ENCODE results near the gene NKD2. TPM values are rescaled to one million over a fixed set of nuclear protein-coding genes. Genes with fewer than 3 reads are reported as not detected.

NKD2 gene
- total RNA-seq, 1 experiment from 2014 or later, result 12.8 TPM

DNA sequence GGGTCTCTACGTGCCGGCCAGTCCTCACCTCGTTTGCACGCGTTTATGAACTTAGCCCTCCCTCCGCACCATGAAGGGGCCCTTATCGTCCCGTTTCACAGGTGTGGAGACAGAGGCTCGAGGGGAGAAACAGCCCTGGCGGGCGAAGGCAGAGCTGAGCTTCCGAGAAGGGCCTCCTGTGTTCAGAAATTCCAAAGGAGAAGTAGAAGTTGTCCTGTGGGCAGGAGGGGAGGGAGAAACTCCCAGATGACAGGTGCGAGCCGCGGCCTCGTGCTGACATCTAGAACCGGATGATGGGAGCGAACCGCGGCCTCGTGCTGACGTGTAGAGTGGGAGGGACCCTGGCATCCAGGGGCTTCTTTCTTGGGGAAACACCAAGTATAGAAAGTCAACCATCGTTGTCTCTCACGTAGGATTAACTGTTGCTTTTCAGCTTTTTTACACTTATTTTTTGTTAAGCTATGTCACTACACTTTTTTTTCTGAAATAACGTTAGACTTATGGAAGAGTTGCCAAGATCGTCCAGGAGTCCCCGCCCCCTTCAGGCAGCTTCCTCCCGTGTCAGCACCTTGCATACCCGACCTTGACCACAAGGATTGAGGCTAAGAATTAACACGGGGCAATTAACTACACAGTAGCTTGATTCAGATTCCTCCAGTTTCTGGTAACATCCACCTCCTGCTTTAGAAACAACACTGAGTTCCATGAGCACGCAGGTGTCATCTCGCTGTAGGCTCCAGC, 42.8 kb upstream of the NKD2 start:
- H3K4me3 Mint-ChIP-seq, result no peak overlapping the region
- no peaks in the 10 kb centered on the region; the same call in 1 of the 2 replicates for H3K27me3 Mint-ChIP-seq (ENCODE audit: low read depth)
- H3K36me3 Mint-ChIP-seq, result no peaks in the 10 kb centered on the region
- no peak for TF ChIP-seq OVOL2 (CRISPR knock-in tag; IDR thresholded peaks at IDR 0.05; ENCODE audit: borderline replicate concordance)
- TF ChIP-seq TEAD1 (CRISPR knock-in tag; IDR thresholded peaks at IDR 0.05), result no peak
- TF ChIP-seq, protein P1, sequence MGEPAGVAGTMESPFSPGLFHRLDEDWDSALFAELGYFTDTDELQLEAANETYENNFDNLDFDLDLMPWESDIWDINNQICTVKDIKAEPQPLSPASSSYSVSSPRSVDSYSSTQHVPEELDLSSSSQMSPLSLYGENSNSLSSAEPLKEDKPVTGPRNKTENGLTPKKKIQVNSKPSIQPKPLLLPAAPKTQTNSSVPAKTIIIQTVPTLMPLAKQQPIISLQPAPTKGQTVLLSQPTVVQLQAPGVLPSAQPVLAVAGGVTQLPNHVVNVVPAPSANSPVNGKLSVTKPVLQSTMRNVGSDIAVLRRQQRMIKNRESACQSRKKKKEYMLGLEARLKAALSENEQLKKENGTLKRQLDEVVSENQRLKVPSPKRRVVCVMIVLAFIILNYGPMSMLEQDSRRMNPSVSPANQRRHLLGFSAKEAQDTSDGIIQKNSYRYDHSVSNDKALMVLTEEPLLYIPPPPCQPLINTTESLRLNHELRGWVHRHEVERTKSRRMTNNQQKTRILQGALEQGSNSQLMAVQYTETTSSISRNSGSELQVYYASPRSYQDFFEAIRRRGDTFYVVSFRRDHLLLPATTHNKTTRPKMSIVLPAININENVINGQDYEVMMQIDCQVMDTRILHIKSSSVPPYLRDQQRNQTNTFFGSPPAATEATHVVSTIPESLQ (CRISPR knock-in tag; IDR thresholded peaks at IDR 0.05), result no peak
- TF ChIP-seq, protein P2, sequence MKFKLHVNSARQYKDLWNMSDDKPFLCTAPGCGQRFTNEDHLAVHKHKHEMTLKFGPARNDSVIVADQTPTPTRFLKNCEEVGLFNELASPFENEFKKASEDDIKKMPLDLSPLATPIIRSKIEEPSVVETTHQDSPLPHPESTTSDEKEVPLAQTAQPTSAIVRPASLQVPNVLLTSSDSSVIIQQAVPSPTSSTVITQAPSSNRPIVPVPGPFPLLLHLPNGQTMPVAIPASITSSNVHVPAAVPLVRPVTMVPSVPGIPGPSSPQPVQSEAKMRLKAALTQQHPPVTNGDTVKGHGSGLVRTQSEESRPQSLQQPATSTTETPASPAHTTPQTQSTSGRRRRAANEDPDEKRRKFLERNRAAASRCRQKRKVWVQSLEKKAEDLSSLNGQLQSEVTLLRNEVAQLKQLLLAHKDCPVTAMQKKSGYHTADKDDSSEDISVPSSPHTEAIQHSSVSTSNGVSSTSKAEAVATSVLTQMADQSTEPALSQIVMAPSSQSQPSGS (CRISPR knock-in tag; IDR thresholded peaks at IDR 0.05; ENCODE audit: borderline replicate concordance, low read depth), result no peak
- TF ChIP-seq SMAD3 (CRISPR knock-in tag; IDR thresholded peaks at IDR 0.05; ENCODE audit: borderline replicate concordance), result no peak
- no peak for TF ChIP-seq NFATC4 (CRISPR knock-in tag; IDR thresholded peaks at IDR 0.05)
- no peak for TF ChIP-seq NFYB (CRISPR knock-in tag; conservative IDR thresholded peaks at IDR 0.05; ENCODE audit: low read depth)
- TF ChIP-seq, protein P3, sequence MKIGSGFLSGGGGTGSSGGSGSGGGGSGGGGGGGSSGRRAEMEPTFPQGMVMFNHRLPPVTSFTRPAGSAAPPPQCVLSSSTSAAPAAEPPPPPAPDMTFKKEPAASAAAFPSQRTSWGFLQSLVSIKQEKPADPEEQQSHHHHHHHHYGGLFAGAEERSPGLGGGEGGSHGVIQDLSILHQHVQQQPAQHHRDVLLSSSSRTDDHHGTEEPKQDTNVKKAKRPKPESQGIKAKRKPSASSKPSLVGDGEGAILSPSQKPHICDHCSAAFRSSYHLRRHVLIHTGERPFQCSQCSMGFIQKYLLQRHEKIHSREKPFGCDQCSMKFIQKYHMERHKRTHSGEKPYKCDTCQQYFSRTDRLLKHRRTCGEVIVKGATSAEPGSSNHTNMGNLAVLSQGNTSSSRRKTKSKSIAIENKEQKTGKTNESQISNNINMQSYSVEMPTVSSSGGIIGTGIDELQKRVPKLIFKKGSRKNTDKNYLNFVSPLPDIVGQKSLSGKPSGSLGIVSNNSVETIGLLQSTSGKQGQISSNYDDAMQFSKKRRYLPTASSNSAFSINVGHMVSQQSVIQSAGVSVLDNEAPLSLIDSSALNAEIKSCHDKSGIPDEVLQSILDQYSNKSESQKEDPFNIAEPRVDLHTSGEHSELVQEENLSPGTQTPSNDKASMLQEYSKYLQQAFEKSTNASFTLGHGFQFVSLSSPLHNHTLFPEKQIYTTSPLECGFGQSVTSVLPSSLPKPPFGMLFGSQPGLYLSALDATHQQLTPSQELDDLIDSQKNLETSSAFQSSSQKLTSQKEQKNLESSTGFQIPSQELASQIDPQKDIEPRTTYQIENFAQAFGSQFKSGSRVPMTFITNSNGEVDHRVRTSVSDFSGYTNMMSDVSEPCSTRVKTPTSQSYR (CRISPR knock-in tag; IDR thresholded peaks at IDR 0.05), result no peak
- no peak for TF ChIP-seq NR1H2 (CRISPR knock-in tag; IDR thresholded peaks at IDR 0.05)
- H3K4me1 Mint-ChIP-seq, result no peaks in the 10 kb centered on the region
- DNase-seq (ENCODE audit: low spot score) (no peak), ATAC-seq (peak; percentile 47; the same call in 1 of the 2 replicates)
- no peaks in the 10 kb centered on the region for H3K9me3 Mint-ChIP-seq
- no peak overlapping the region for H3K27ac Mint-ChIP-seq
- POLR2A ChIA-PET, result no interaction called here
- CTCF ChIA-PET, result interaction anchor here (0.6 to 1.8 kb wide), 5 partner anchors 11 to 202 kb away, joined by 3 to 4 read pairs (median 3); no protein-coding TSS in a partner anchor

DNA sequence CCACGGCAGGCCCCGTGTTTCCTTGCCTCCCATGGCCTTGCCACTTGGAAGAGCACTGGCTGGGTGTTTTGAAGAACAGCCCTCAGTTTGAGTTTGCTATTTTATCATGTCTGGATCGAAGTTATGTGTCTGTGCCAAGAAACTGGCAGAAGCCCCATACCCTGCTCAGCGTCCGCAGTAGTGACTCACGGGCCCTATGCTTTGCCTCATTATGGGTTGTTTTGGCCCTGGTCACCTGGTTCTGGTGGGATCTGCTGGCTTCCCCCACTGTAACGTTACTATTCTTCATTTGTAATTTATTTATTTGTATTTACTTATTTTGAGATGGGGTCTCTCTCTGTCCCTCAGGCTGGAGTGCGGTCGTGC, 42.3 kb upstream of the NKD2 start:
- ChIA-PET CTCF (interaction anchor here (0.6 to 1.8 kb wide), 5 partner anchors 10 to 201 kb away, joined by 3 to 4 read pairs (median 3); no protein-coding TSS in a partner anchor), POLR2A (no interaction called here)
- no peak for TF ChIP-seq IRF2 (CRISPR knock-in tag; IDR thresholded peaks at IDR 0.05; ENCODE audit: borderline replicate concordance, low read depth)
- TF ChIP-seq SP1 (CRISPR knock-in tag; conservative IDR thresholded peaks at IDR 0.05), result no peak
- no peak for TF ChIP-seq ZNF416 (CRISPR knock-in tag; IDR thresholded peaks at IDR 0.05)
- no peak for TF ChIP-seq ESRRA (CRISPR knock-in tag; IDR thresholded peaks at IDR 0.05; ENCODE audit: borderline replicate concordance)
- TF ChIP-seq, protein P4, sequence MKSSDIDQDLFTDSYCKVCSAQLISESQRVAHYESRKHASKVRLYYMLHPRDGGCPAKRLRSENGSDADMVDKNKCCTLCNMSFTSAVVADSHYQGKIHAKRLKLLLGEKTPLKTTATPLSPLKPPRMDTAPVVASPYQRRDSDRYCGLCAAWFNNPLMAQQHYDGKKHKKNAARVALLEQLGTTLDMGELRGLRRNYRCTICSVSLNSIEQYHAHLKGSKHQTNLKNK (CRISPR knock-in tag; IDR thresholded peaks at IDR 0.05), result no peak
- TF ChIP-seq, protein P5, sequence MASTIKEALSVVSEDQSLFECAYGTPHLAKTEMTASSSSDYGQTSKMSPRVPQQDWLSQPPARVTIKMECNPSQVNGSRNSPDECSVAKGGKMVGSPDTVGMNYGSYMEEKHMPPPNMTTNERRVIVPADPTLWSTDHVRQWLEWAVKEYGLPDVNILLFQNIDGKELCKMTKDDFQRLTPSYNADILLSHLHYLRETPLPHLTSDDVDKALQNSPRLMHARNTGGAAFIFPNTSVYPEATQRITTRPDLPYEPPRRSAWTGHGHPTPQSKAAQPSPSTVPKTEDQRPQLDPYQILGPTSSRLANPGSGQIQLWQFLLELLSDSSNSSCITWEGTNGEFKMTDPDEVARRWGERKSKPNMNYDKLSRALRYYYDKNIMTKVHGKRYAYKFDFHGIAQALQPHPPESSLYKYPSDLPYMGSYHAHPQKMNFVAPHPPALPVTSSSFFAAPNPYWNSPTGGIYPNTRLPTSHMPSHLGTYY (CRISPR knock-in tag; IDR thresholded peaks at IDR 0.05), result no peak
- no peak for TF ChIP-seq TP53 (CRISPR knock-in tag; IDR thresholded peaks at IDR 0.05)
- no peak for TF ChIP-seq SMAD3 (CRISPR knock-in tag; IDR thresholded peaks at IDR 0.05; ENCODE audit: borderline replicate concordance)
- TF ChIP-seq FOXJ3 (CRISPR knock-in tag; IDR thresholded peaks at IDR 0.05; ENCODE audit: borderline replicate concordance), result no peak
- TF ChIP-seq, protein P6, sequence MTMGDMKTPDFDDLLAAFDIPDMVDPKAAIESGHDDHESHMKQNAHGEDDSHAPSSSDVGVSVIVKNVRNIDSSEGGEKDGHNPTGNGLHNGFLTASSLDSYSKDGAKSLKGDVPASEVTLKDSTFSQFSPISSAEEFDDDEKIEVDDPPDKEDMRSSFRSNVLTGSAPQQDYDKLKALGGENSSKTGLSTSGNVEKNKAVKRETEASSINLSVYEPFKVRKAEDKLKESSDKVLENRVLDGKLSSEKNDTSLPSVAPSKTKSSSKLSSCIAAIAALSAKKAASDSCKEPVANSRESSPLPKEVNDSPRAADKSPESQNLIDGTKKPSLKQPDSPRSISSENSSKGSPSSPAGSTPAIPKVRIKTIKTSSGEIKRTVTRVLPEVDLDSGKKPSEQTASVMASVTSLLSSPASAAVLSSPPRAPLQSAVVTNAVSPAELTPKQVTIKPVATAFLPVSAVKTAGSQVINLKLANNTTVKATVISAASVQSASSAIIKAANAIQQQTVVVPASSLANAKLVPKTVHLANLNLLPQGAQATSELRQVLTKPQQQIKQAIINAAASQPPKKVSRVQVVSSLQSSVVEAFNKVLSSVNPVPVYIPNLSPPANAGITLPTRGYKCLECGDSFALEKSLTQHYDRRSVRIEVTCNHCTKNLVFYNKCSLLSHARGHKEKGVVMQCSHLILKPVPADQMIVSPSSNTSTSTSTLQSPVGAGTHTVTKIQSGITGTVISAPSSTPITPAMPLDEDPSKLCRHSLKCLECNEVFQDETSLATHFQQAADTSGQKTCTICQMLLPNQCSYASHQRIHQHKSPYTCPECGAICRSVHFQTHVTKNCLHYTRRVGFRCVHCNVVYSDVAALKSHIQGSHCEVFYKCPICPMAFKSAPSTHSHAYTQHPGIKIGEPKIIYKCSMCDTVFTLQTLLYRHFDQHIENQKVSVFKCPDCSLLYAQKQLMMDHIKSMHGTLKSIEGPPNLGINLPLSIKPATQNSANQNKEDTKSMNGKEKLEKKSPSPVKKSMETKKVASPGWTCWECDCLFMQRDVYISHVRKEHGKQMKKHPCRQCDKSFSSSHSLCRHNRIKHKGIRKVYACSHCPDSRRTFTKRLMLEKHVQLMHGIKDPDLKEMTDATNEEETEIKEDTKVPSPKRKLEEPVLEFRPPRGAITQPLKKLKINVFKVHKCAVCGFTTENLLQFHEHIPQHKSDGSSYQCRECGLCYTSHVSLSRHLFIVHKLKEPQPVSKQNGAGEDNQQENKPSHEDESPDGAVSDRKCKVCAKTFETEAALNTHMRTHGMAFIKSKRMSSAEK (CRISPR knock-in tag; IDR thresholded peaks at IDR 0.05; ENCODE audit: borderline replicate concordance), result no peak
- TF ChIP-seq CREM (CRISPR knock-in tag; IDR thresholded peaks at IDR 0.05), result no peak
- TF ChIP-seq NR2C2 (CRISPR knock-in tag; IDR thresholded peaks at IDR 0.05), result no peak

More for the DNA sequence above, 42.3 kb upstream of the NKD2 start:
- DNase-seq (ENCODE audit: low spot score) (no peak), ATAC-seq (no peak)
- Mint-ChIP-seq H3K27me3 (ENCODE audit: low read depth) (no peaks in the 10 kb centered on the region; the same call in 1 of the 2 replicates), H3K4me3 (no peak overlapping the region), H3K9me3 (peaks cover 5% of the 10 kb centered on the region), H3K27ac (no peak overlapping the region), H3K4me1 (no peaks in the 10 kb centered on the region), H3K36me3 (no peaks in the 10 kb centered on the region)

Measured in WTC11 (cell line).